Thyroid gland (tissue), 4 donors: ENCODE results near the gene BCL11B.

Experiments used
- POLR2A ChIP-seq, 2 donors: fragments of 450-650 bp; IDR thresholded peaks; one replicate each; pipeline ENCODE4 v1.6.1; 2017; ENCODE audit warnings: antibody characterized with exemption in 2 of 2, mild to moderate bottlenecking in 2 of 2, moderate library complexity in 1 of 2
- TF ChIP-seq, protein P1 (sequence below), 6 experiments: fragments of 200-600 bp in 3 of 6; fragments of 450-650 bp in 3 of 6; sonication (generic) in 3 of 6; IDR thresholded peaks; one replicate each; pipeline ENCODE4 v1.5.1; 2016 to 2019; ENCODE audit warnings: antibody characterized with exemption in 6 of 6, mild to moderate bottlenecking in 2 of 6, inconsistent platforms in 1 of 6, moderate library complexity in 1 of 6

DNA sequence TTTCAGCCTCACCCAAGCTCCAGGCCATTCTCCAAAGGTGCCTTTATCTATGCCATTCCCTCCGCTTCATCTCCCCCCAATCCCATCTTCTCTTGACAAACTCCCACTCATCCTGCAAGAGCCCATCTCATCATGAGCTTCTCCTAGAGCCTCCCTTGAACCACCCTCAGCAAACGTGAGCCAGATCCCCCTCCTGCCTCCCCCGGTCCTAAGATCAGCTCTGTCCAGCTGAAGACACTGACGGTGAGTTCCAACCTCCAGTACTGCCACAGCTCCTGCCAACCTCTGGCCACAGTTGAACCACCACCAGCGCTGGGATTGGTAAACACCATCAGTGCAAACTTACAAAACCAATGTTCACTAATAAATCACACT lies 124.6 kb downstream of the BCL11B start:
- TF ChIP-seq, protein P1, sequence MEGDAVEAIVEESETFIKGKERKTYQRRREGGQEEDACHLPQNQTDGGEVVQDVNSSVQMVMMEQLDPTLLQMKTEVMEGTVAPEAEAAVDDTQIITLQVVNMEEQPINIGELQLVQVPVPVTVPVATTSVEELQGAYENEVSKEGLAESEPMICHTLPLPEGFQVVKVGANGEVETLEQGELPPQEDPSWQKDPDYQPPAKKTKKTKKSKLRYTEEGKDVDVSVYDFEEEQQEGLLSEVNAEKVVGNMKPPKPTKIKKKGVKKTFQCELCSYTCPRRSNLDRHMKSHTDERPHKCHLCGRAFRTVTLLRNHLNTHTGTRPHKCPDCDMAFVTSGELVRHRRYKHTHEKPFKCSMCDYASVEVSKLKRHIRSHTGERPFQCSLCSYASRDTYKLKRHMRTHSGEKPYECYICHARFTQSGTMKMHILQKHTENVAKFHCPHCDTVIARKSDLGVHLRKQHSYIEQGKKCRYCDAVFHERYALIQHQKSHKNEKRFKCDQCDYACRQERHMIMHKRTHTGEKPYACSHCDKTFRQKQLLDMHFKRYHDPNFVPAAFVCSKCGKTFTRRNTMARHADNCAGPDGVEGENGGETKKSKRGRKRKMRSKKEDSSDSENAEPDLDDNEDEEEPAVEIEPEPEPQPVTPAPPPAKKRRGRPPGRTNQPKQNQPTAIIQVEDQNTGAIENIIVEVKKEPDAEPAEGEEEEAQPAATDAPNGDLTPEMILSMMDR (IDR thresholded peaks at IDR 0.05) = no peak
- TF ChIP-seq POLR2A (IDR thresholded peaks at IDR 0.05) = no peak
